ENCODE measurements around the gene MMRN2.
"Not testable (repeated sequence)": the region's sequence is repeated elsewhere in the genome, so short reads cannot be mapped to it uniquely, and the experiment has no call there.

MMRN2 gene

GRCh38 chr10:86957471-86958115, at the start of gene MMRN2:
Gene MMRN2, minus strand, starts transcription at chr10:86957615. Its CDS starts 74 bp downstream, at chr10:86957541.
- no peak for DNase-seq

GRCh38 chr10:87007124-87007523, 49.7 kb upstream of the MMRN2 start:
- not testable (repeated sequence) for DNase-seq

- no peak for DNase-seq
Observed at GRCh38 chr10:87000491-87000890, 43.1 kb upstream of the MMRN2 start.

GRCh38 chr10:86999802-87000403, 42.5 kb upstream of the MMRN2 start:
- DNase-seq = not testable (repeated sequence)

GRCh38 chr10:86992929-86993328, 35.5 kb upstream of the MMRN2 start:
- no peak for DNase-seq

GRCh38 chr10:86992456-86992855, 35.0 kb upstream of the MMRN2 start:
- no peak for DNase-seq

- not testable (repeated sequence) for DNase-seq
Observed at GRCh38 chr10:86991362-86991761, 33.9 kb upstream of the MMRN2 start.

- DNase-seq = no peak
Observed at GRCh38 chr10:86988520-86988919, 31.1 kb upstream of the MMRN2 start.

GRCh38 chr10:86984498-86984897, 27.1 kb upstream of the MMRN2 start:
- not testable (repeated sequence) for DNase-seq

GRCh38 chr10:86981716-86982115, 24.3 kb upstream of the MMRN2 start:
- no peak for DNase-seq

GRCh38 chr10:86981020-86981419, 23.6 kb upstream of the MMRN2 start:
- not testable (repeated sequence) for DNase-seq

- no peak for DNase-seq
Observed at GRCh38 chr10:86979977-86980448, 22.6 kb upstream of the MMRN2 start.

- DNase-seq = no peak
Observed at GRCh38 chr10:86979296-86979818, 21.9 kb upstream of the MMRN2 start.

- not testable (repeated sequence) for DNase-seq
Observed at GRCh38 chr10:86978457-86978856, 21.0 kb upstream of the MMRN2 start.

- no peak for DNase-seq
Observed at GRCh38 chr10:86976362-86977056, 19.1 kb upstream of the MMRN2 start.

- no peak for DNase-seq
Observed at GRCh38 chr10:86974484-86974883, 17.1 kb upstream of the MMRN2 start.

- no peak for DNase-seq
Observed at GRCh38 chr10:86972613-86973380, 15.4 kb upstream of the MMRN2 start.

- DNase-seq = peak; percentile 28
Observed at GRCh38 chr10:86971232-86971991, 14.0 kb upstream of the MMRN2 start.

GRCh38 chr10:86970982-86971231, 13.5 kb upstream of the MMRN2 start:
- DNase-seq = no peak

- DNase-seq = no peak
Observed at GRCh38 chr10:86970162-86970981, 13.0 kb upstream of the MMRN2 start.

GRCh38 chr10:86969421-86970041, 12.1 kb upstream of the MMRN2 start:
- no peak for DNase-seq

Measured in midbrain (tissue), 1 donor.